ENCODE data around the gene PPP1R9B.

DNA sequence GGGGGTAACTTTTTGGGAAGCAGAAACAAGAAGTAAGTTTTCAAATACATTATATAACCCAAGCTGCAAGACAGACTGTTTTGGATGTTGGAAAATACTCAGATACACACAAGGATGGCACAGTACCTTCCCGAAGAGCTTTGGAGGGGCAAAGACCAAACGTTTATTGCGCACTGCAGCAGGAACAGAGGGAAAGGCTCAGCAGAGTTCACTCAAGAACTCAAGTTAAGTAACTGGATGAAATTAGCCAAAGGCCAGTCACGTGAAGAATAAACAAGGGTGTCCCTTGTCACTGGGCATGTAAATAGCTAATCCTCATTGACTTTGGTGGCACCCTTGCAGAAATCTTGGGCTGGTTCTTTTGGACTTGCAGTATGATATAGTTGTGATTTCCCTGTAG, 52.6 kb downstream of the PPP1R9B start:
- no peak for TF ChIP-seq TCF7 (CRISPR knock-in tag; IDR thresholded peaks at IDR 0.05; ENCODE audit: low read depth)
- TF ChIP-seq, protein P1, sequence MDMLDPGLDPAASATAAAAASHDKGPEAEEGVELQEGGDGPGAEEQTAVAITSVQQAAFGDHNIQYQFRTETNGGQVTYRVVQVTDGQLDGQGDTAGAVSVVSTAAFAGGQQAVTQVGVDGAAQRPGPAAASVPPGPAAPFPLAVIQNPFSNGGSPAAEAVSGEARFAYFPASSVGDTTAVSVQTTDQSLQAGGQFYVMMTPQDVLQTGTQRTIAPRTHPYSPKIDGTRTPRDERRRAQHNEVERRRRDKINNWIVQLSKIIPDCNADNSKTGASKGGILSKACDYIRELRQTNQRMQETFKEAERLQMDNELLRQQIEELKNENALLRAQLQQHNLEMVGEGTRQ (CRISPR knock-in tag; IDR thresholded peaks at IDR 0.05): no peak
- no peak for TF ChIP-seq TEAD1 (CRISPR knock-in tag; IDR thresholded peaks at IDR 0.05)
- TF ChIP-seq, protein P2, sequence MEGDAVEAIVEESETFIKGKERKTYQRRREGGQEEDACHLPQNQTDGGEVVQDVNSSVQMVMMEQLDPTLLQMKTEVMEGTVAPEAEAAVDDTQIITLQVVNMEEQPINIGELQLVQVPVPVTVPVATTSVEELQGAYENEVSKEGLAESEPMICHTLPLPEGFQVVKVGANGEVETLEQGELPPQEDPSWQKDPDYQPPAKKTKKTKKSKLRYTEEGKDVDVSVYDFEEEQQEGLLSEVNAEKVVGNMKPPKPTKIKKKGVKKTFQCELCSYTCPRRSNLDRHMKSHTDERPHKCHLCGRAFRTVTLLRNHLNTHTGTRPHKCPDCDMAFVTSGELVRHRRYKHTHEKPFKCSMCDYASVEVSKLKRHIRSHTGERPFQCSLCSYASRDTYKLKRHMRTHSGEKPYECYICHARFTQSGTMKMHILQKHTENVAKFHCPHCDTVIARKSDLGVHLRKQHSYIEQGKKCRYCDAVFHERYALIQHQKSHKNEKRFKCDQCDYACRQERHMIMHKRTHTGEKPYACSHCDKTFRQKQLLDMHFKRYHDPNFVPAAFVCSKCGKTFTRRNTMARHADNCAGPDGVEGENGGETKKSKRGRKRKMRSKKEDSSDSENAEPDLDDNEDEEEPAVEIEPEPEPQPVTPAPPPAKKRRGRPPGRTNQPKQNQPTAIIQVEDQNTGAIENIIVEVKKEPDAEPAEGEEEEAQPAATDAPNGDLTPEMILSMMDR (IDR thresholded peaks at IDR 0.05): no peak
- TF ChIP-seq CREM (CRISPR knock-in tag; IDR thresholded peaks at IDR 0.05): no peak
- no peak for TF ChIP-seq IRF2 (CRISPR knock-in tag; IDR thresholded peaks at IDR 0.05; ENCODE audit: borderline replicate concordance, low read depth)
- TF ChIP-seq, protein P3, sequence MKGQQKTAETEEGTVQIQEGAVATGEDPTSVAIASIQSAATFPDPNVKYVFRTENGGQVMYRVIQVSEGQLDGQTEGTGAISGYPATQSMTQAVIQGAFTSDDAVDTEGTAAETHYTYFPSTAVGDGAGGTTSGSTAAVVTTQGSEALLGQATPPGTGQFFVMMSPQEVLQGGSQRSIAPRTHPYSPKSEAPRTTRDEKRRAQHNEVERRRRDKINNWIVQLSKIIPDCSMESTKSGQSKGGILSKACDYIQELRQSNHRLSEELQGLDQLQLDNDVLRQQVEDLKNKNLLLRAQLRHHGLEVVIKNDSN (CRISPR knock-in tag; IDR thresholded peaks at IDR 0.05): no peak
- TF ChIP-seq KAT7 (CRISPR knock-in tag; IDR thresholded peaks at IDR 0.05; ENCODE audit: borderline replicate concordance): no peak
- TF ChIP-seq, protein P4, sequence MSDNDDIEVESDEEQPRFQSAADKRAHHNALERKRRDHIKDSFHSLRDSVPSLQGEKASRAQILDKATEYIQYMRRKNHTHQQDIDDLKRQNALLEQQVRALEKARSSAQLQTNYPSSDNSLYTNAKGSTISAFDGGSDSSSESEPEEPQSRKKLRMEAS (CRISPR knock-in tag; IDR thresholded peaks at IDR 0.05): no peak
- TF ChIP-seq CREB1 (CRISPR knock-in tag; IDR thresholded peaks at IDR 0.05): no peak

All from WTC11 (cell line).